GM12878 (cell line): ENCODE results near the gene EPAS1. TPM values are rescaled to one million over a fixed set of nuclear protein-coding genes. Genes with fewer than 3 reads are reported as not detected.

Experiments used
- ATAC-seq: fragments of 200-7000 bp; cut with Tn5 transposase; 3 replicates; pipeline ENCODE4 v1.9.1; 2020; ENCODE audit warnings: mild to moderate bottlenecking, moderate library complexity
- BruUV-seq: library from RNA; stranded (reverse); fragments of 400-500 nt; replicated peaks from 2 replicates; lab custom pipeline; 2021; lab: Mats Ljungman, UMichigan
- CTCF ChIA-PET: fragments of 300-600 bp; sonication (Branson Sonifier 250); formaldehyde crosslinking; extraction: SDS; loops from one replicate; lab custom pipeline; 2021; ENCODE audit warnings: inconsistent platforms; lab: Yijun Ruan, JAX
- POLR2A ChIA-PET: fragments of 350-600 bp; formaldehyde crosslinking; extraction: SDS; loops from one replicate; lab custom pipeline; 2021; ENCODE audit warnings: inconsistent platforms; lab: Charles Lee
- RAD21 ChIA-PET: fragments of 300-600 bp; sonication (Branson Sonifier 250); formaldehyde crosslinking; loops from one replicate; lab custom pipeline; 2023; ENCODE audit warnings: antibody characterized with exemption; ENCODE audit not compliant: unreplicated experiment; lab: Charles Lee
- SMC1A ChIA-PET: fragments of 300-600 bp; sonication (Branson Sonifier 250); formaldehyde crosslinking; loops from one replicate; lab custom pipeline; 2023; ENCODE audit not compliant: unreplicated experiment, uncharacterized antibody; lab: Charles Lee
- DNase-seq: peaks from one replicate; pipeline ENCODE4 v3.0.0-alpha.2; 2011; ENCODE audit warnings: low read depth, low spot score
- FAIRE-seq: peaks from 3 replicates; lab custom pipeline; 2011; peaks lifted over from hg19 to GRCh38; lab: Jason Lieb, UNC
- H2AFZ ChIP-seq: 2 replicates; pipeline ENCODE4 v1.6.0; 2011; ENCODE audit warnings: low read depth, low read length, control low read depth; ENCODE audit not compliant: control insufficient read depth
- H3K27ac ChIP-seq: 2 replicates; pipeline ENCODE4 v1.5.1; 2011; ENCODE audit warnings: control low read depth; ENCODE audit not compliant: control insufficient read depth, insufficient read depth
- H3K27me3 ChIP-seq, 2 experiments: replicated peaks in 1 of 2; 2 replicates each; pipeline versions ENCODE4 v1.6.0 to v1.6.1; 2011; ENCODE audit warnings: low read length in 1 of 2; ENCODE audit not compliant: control insufficient read depth in 2 of 2, insufficient read depth in 2 of 2
- H3K36me3 ChIP-seq, 2 experiments: 2 replicates each; pipeline ENCODE4 v1.5.1; 2011; ENCODE audit warnings: low read length in 1 of 2; ENCODE audit not compliant: control insufficient read depth in 2 of 2, insufficient read depth in 2 of 2
- H3K4me1 ChIP-seq: 2 replicates; pipeline ENCODE4 v1.6.1; 2011; ENCODE audit warnings: mild to moderate bottlenecking, low read length, moderate library complexity, mixed read lengths; ENCODE audit not compliant: control insufficient read depth, insufficient read depth
- H3K4me2 ChIP-seq: 2 replicates; pipeline ENCODE4 v1.6.0; 2011; ENCODE audit warnings: control low read depth; ENCODE audit not compliant: control insufficient read depth, insufficient read depth
- H3K4me3 ChIP-seq: fragments of 200-600 bp; sonication (generic); 2 replicates; pipeline ENCODE4 v1.5.1; 2016
- H3K79me2 ChIP-seq: 2 replicates; pipeline ENCODE4 v1.6.0; 2011; ENCODE audit warnings: low read length; ENCODE audit not compliant: control insufficient read depth, insufficient read depth
- H3K9ac ChIP-seq: 2 replicates; pipeline ENCODE4 v1.8.0; 2011; ENCODE audit warnings: low read length, control low read depth, mixed read lengths; ENCODE audit not compliant: control insufficient read depth, insufficient read depth
- H3K9me3 ChIP-seq: replicated peaks from 3 replicates; pipeline ENCODE4 v1.5.1; 2011; ENCODE audit warnings: mild to moderate bottlenecking, low read length; ENCODE audit not compliant: control insufficient read depth, insufficient read depth
- H4K20me1 ChIP-seq: 2 replicates; pipeline ENCODE4 v1.6.0; 2011; ENCODE audit not compliant: control insufficient read depth, insufficient read depth
- CHD2 ChIP-seq: IDR thresholded peaks from 2 replicates; pipeline ENCODE4 v1.6.1; 2011; ENCODE audit warnings: low read depth, low read length, improper control_type of control experiment, borderline replicate concordance
- MEF2B ChIP-seq: fragments of 450-650 bp; IDR thresholded peaks from 2 replicates; pipeline ENCODE4 v1.6.1; 2018; ENCODE audit warnings: mild to moderate bottlenecking, moderate library complexity; ENCODE audit not compliant: partially characterized antibody, poor library complexity, severe bottlenecking
- MYC ChIP-seq: IDR thresholded peaks from 2 replicates; pipeline ENCODE4 v1.6.1; 2011; ENCODE audit warnings: mild to moderate bottlenecking, low read length, moderate library complexity, inconsistent platforms; ENCODE audit not compliant: insufficient read depth, insufficient replicate concordance, insufficient read length, severe bottlenecking
- TARDBP ChIP-seq: IDR thresholded peaks from 2 replicates; pipeline ENCODE4 v1.6.1; 2016; ENCODE audit warnings: borderline replicate concordance
- TCF7 ChIP-seq: IDR thresholded peaks from 2 replicates; pipeline ENCODE4 v1.6.1; 2014; ENCODE audit warnings: antibody characterized with exemption, borderline replicate concordance
- WGBS: methylation state at CpG from one replicate; pipeline ENCODE4 v1.1.6; 2016; ENCODE audit warnings: low lambda C conversion rate; ENCODE audit not compliant: insufficient replicate concordance, insufficient coverage; ENCODE audit errors: missing lambda C conversion rate; 5-methylcytosine and 5-hydroxymethylcytosine counted together
- in situ Hi-C: fragments of 300-500 bp; cut with MboI; formaldehyde crosslinking; loops from 9 replicates; pipeline ENCODE4 v1.14.3; 2018; ENCODE audit warnings: mixed read lengths
- intact Hi-C: fragments of 100-400 bp; cut with micrococcal nuclease; formaldehyde crosslinking; loops from one replicate; pipeline ENCODE4 v1.14.2; 2022; ENCODE audit not compliant: unreplicated experiment
- polyA plus RNA-seq, 11 experiments: library from polyadenylated mRNA; depleted of rRNA in 4 of 11; unstranded in 6 of 11; stranded (reverse) in 5 of 11; fragments of >200 nt; fragmentation: Nextera tagmentation in 4 of 11; fragmentation: Illumina TruSeq in 1 of 11; extraction: Ambion mirVana in 4 of 11; extraction: Trizol in 1 of 11; gene quantifications; 1 replicate in 1 of 11; 2 replicates in 10 of 11; pipeline versions ENCODE4 v1.2.1 to v1.2.3, GENCODE V29; 2011 to 2016; ENCODE audit warnings: inconsistent platforms in 2 of 11, missing spikeins in 2 of 11, low read depth in 1 of 11
- total RNA-seq, 4 experiments: library from RNA; depleted of rRNA in 3 of 4; stranded (reverse); fragments of >200 nt in 3 of 4; fragmentation: Illumina TruSeq in 1 of 4; extraction: Trizol in 1 of 4; gene quantifications; 2 replicates each; pipeline versions ENCODE4 v1.2.1 to v1.2.3, GENCODE V29; 2013 to 2021
- TF ChIP-seq, protein P1 (sequence below): fragments of 450-650 bp; IDR thresholded peaks from 2 replicates; pipeline ENCODE4 v1.6.1; 2017; ENCODE audit warnings: mild to moderate bottlenecking, moderate library complexity
- TF ChIP-seq, protein P2 (sequence below): fragments of 450-650 bp; IDR thresholded peaks from 2 replicates; pipeline ENCODE4 v1.6.1; 2018; ENCODE audit warnings: borderline replicate concordance, mild to moderate bottlenecking; ENCODE audit not compliant: partially characterized antibody
- TF ChIP-seq, protein P3 (sequence below): fragments of 450-650 bp; formaldehyde crosslinking; IDR thresholded peaks from 2 replicates; pipeline ENCODE4 v1.5.0; 2022; ENCODE audit warnings: mild to moderate bottlenecking, missing genetic modification characterization

EPAS1 gene
- total and polyA plus RNA-seq, 10 of the 15 experiments (the other 5 are each of a cell fraction or from before 2014, with no cell fraction given), result 0.11 to 22.0 (median 1.3) TPM; not detected in 1

GRCh38 chr2:46286715-46287114 is 10.5 kb upstream of the EPAS1 start:
- no peak overlapping the region for H3K4me2 ChIP-seq
- POLR2A ChIA-PET, result interaction anchor here (1.1 kb wide), 1 partner anchor 11 kb away, joined by 3 read pairs; the partner anchor contains the start of gene EPAS1
- H3K27ac ChIP-seq, result no peak overlapping the region
- SMC1A ChIA-PET, result no interaction called here
- TF ChIP-seq TCF7 (no peak), CHD2 (no peak), TARDBP (no peak), MEF2B (no peak), MYC (no peak)
- TF ChIP-seq, protein P1, sequence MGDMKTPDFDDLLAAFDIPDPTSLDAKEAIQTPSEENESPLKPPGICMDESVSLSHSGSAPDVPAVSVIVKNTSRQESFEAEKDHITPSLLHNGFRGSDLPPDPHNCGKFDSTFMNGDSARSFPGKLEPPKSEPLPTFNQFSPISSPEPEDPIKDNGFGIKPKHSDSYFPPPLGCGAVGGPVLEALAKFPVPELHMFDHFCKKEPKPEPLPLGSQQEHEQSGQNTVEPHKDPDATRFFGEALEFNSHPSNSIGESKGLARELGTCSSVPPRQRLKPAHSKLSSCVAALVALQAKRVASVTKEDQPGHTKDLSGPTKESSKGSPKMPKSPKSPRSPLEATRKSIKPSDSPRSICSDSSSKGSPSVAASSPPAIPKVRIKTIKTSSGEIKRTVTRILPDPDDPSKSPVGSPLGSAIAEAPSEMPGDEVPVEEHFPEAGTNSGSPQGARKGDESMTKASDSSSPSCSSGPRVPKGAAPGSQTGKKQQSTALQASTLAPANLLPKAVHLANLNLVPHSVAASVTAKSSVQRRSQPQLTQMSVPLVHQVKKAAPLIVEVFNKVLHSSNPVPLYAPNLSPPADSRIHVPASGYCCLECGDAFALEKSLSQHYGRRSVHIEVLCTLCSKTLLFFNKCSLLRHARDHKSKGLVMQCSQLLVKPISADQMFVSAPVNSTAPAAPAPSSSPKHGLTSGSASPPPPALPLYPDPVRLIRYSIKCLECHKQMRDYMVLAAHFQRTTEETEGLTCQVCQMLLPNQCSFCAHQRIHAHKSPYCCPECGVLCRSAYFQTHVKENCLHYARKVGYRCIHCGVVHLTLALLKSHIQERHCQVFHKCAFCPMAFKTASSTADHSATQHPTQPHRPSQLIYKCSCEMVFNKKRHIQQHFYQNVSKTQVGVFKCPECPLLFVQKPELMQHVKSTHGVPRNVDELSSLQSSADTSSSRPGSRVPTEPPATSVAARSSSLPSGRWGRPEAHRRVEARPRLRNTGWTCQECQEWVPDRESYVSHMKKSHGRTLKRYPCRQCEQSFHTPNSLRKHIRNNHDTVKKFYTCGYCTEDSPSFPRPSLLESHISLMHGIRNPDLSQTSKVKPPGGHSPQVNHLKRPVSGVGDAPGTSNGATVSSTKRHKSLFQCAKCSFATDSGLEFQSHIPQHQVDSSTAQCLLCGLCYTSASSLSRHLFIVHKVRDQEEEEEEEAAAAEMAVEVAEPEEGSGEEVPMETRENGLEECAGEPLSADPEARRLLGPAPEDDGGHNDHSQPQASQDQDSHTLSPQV, result no peak
- TF ChIP-seq, protein P2, sequence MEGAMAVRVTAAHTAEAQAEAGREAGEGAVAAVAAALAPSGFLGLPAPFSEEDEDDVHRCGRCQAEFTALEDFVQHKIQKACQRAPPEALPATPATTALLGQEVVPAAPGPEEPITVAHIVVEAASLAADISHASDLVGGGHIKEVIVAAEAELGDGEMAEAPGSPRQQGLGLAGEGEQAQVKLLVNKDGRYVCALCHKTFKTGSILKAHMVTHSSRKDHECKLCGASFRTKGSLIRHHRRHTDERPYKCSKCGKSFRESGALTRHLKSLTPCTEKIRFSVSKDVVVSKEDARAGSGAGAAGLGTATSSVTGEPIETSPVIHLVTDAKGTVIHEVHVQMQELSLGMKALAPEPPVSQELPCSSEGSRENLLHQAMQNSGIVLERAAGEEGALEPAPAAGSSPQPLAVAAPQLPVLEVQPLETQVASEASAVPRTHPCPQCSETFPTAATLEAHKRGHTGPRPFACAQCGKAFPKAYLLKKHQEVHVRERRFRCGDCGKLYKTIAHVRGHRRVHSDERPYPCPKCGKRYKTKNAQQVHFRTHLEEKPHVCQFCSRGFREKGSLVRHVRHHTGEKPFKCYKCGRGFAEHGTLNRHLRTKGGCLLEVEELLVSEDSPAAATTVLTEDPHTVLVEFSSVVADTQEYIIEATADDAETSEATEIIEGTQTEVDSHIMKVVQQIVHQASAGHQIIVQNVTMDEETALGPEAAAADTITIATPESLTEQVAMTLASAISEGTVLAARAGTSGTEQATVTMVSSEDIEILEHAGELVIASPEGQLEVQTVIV, result no peak
- TF ChIP-seq, protein P3, sequence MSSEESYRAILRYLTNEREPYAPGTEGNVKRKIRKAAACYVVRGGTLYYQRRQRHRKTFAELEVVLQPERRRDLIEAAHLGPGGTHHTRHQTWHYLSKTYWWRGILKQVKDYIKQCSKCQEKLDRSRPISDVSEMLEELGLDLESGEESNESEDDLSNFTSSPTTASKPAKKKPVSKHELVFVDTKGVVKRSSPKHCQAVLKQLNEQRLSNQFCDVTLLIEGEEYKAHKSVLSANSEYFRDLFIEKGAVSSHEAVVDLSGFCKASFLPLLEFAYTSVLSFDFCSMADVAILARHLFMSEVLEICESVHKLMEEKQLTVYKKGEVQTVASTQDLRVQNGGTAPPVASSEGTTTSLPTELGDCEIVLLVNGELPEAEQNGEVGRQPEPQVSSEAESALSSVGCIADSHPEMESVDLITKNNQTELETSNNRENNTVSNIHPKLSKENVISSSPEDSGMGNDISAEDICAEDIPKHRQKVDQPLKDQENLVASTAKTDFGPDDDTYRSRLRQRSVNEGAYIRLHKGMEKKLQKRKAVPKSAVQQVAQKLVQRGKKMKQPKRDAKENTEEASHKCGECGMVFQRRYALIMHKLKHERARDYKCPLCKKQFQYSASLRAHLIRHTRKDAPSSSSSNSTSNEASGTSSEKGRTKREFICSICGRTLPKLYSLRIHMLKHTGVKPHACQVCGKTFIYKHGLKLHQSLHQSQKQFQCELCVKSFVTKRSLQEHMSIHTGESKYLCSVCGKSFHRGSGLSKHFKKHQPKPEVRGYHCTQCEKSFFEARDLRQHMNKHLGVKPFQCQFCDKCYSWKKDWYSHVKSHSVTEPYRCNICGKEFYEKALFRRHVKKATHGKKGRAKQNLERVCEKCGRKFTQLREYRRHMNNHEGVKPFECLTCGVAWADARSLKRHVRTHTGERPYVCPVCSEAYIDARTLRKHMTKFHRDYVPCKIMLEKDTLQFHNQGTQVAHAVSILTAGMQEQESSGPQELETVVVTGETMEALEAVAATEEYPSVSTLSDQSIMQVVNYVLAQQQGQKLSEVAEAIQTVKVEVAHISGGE (CRISPR knock-in tag), result no peak
- FAIRE-seq (no peak), ATAC-seq (no peak), DNase-seq (no peak)
- H3K4me3 ChIP-seq, result no peak overlapping the region
- H3K36me3 ChIP-seq, result no peaks in the 10 kb centered on the region
- H2AFZ ChIP-seq, result no peak overlapping the region
- H3K4me1 ChIP-seq, result no peaks in the 10 kb centered on the region
- H3K79me2 ChIP-seq, result no peaks in the 10 kb centered on the region
- no peak overlapping the region for H3K9ac ChIP-seq
- CTCF ChIA-PET, result no interaction called here
- no TSS peak for BruUV-seq
- in situ Hi-C loops, result no loop called here
- H4K20me1 ChIP-seq, result no peaks in the 10 kb centered on the region
- intact Hi-C loops, result no loop called here
- peaks cover 0 to 3% of the 10 kb centered on the region in 2 experiments; a peak in 1 of 4 replicates for H3K27me3 ChIP-seq
- WGBS, result 60% methylated on average over 3 of the region's 3 CpGs
- RAD21 ChIA-PET, result interaction anchor here (1.4 kb wide), 1 partner anchor 59 kb away, joined by 3 read pairs; no protein-coding TSS in a partner anchor
- H3K9me3 ChIP-seq, result no peaks in the 10 kb centered on the region
